HG03460 (cell line): ENCODE results near the gene VRTN.
"Not testable (repeated sequence)": the region's sequence is repeated elsewhere in the genome, so short reads cannot be mapped to it uniquely, and the experiment has no call there.

Experiments
- ATAC-seq: cut with Tn5 transposase; IDR thresholded peaks from one replicate; pipeline ENCODE4 v1.9.1; 2021; ENCODE audit not compliant: unreplicated experiment

The VRTN gene

DNA sequence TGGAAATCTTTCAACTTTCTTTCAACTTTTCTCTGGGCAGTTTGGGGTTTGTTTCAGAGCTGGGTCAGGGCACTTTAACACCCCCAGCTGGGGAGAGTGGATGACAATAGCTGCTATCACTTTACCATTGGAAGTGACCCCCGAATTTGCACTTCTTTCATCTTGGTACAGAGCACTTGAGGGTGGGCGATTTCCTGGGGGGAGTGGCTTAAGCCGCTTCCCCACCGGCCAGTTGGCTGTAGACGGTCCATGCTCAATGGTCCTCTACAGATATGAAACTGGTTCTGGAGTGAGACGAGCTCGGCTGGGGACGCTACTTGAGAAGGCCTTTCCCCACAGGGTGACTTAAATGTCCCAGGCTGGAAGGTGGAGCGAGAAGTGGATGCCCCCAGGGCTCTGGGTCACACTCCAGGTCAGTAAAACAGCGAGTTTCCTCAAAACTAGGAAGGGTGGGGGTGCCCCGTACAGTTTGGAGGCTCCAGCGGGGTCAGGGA is at the start of gene VRTN:
Gene VRTN, plus strand, starts transcription at position 231 of the 494 bp plus-strand sequence. CDS start 8,313 bp downstream, outside the sequence.
- ATAC-seq, result no peak

DNA sequence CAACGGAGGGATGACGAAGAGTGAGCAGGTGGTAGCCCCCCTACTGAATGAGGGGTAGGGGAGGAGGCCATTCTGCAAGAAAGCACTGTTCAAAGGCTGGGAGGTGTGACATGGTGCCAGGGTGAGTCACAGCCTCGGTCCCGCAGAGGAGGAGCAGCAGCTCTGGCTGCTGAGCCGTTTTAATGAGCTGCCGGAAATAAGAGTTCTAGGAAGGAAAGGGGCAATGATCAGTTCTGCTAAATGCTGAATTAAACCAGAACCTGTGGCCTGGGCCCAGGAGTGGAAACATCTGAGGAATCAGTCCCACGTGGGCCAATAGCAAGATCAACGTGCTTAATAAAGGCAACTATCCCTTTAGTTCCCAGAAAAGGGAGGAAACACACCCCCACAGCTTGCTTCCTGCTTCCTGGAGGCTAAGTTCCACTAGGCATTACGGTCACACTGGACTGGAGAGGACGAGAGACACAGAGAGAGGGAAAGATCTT is 49.2 kb upstream of the VRTN start:
- no peak for ATAC-seq

DNA sequence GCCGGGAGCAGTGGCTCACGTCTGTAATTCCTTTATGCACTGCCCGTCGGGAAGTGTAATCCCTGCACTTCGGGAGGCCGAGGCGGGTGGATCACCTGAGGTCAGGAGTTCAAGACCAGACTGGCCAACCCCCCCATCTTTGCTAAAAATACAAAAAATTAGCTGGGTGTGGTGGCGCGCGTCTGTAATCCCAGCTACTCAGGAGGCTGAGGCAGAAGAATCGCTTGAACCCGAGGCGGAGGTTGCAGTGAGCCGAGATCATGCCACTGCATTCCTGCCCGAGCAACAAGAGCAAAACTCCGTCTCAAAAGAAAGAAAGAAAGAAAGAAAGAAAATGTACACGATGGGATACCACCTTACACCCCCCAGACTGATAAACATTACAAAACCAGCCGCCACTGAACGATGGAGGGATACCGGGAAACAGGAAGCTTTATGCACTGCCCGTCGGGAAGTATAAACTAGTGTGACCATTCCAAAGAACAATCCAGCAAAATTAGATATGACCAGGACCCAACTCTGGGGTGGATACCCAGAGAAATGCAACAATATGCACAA is 46.6 kb upstream of the VRTN start:
- no peak for ATAC-seq

GRCh38 chr14:74302152-74302628 is 46.1 kb upstream of the VRTN start:
- peak; percentile 43 for ATAC-seq

- ATAC-seq, result peak; percentile 98
Observed at GRCh38 chr14:74302634-74303569, 45.4 kb upstream of the VRTN start, which contains the start of gene ABCD4. TSS of gene ABCD4 (minus strand) at chr14:74302934. CDS start at chr14:74302912, 22 bp downstream.

GRCh38 chr14:74308695-74309094 is 39.6 kb upstream of the VRTN start:
- ATAC-seq, result no peak

DNA sequence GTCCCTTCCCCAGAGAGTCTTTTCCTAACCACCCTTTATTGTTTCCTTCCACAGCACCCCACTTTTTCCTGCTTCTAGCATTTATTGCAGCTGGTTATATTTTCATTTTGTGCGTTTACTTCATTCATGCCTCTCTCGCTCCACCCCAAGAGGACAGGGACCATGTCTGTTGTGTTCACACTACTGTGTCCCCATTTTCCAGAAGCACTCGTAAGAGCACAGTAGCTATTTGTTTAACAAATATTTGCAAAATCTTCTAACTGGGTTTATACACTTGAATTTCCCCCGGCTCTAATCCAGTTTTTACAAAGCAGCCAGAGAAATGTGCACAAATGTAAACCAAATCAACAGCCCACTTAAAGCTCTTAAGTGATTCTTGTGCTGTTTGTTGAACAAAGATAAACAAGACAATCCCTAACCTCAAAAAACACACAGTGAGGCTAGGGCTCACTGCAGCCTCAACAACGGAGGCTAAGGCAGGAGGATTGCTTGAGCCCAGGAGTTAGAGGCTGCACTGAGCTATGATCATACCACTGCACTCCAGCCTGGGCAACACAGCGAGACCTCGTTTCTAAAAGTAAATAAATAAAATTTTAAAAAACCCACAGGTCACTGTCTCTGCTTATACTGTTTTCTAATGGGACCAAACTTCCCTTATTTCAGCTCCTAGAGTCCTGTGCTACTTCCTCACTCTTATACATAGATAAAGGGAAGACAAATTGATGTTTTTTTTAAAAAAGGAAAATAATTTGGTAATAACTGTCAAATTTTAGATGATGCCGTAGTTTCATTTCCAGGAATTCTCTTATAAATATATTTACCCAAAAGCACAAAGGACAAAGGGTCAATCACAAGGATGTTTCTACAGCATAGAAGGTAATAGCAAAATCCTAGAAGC is 38.9 kb upstream of the VRTN start:
- ATAC-seq, result no peak

- no peak for ATAC-seq
Observed at GRCh38 chr14:74312161-74312560, 36.1 kb upstream of the VRTN start.

GRCh38 chr14:74313601-74314000 is 34.7 kb upstream of the VRTN start:
- ATAC-seq, result no peak

- no peak for ATAC-seq
Observed at GRCh38 chr14:74314576-74314975, 33.7 kb upstream of the VRTN start.

DNA sequence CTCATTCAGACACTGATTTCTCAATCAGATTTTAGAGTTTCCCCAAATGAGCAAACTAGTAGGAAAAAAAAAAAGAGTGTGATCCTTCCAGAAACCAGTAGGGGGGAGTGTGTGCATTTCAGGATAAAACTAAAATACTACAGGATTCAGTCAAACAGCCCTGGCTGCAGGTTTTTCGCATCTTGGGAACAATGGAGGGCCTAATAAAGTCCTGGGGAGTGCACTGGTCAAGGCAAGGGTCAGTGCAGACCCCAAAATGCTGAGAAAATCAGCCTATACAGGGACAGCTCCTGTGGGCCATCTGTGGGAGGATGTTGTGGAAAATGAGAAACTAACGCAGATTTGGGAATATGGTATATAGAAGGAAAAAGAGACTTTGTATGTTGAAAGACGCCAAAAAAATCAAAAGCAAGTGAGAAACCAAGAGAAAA is 23.3 kb upstream of the VRTN start:
- no peak for ATAC-seq

- ATAC-seq, result no peak
Observed at GRCh38 chr14:74325446-74325845, 22.8 kb upstream of the VRTN start.

- ATAC-seq, result no peak
Observed at GRCh38 chr14:74326369-74327152, 21.7 kb upstream of the VRTN start.

- not testable (repeated sequence) for ATAC-seq
Observed at GRCh38 chr14:74329950-74330552, 18.2 kb upstream of the VRTN start.

DNA sequence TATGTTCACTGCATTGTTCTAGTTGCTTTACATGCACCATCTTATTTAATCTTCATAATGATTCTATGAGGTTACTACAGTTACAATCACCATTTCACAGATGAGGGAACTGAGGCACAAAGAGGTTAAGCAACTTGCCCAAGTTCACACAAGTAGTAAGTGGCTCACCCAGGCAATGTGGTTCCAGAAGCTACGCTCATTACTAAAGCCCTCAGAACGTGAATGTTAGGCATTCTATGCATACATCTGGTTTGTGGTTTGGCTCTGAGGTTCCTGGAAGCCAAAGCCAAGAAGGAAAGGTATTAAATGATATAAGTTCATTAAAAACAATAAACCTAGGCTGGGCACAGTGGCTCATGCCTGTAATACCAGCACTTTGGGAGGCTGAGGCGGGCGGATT is 14.4 kb upstream of the VRTN start:
- no peak for ATAC-seq

- no peak for ATAC-seq
Observed at GRCh38 chr14:74346341-74346740, 1.9 kb upstream of the VRTN start.

GRCh38 chr14:74347097-74347794 is 1.0 kb upstream of the VRTN start:
- ATAC-seq, result no peak

DNA sequence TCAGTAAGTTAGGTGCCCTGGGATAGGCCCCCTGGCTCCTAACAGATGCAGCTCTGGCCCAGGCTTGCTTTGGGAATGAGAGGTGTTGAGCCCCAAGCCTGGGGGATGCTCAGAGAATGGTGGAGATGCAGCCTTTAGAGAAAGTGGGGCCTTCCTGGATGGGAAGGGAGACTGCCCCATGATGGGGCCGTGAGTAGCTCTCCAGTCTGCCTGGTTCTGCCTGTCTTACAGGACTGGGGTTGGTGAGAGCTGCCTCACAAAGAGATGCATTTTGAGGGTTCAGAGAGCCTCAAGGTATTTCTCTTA is 523 bp upstream of the VRTN start:
- no peak for ATAC-seq
